GM19455 (cell line): ENCODE measurements around the gene NDUFAB1.
"Not testable (repeated sequence)": the region's sequence is repeated elsewhere in the genome, so short reads cannot be mapped to it uniquely, and the experiment has no call there.

Experiments used
- ATAC-seq: cut with Tn5 transposase; IDR thresholded peaks from one replicate; pipeline ENCODE4 v1.9.1; 2021; ENCODE audit not compliant: unreplicated experiment

NDUFAB1 gene

GRCh38 chr16:23595951-23596720 lies at the start of gene NDUFAB1:
Gene NDUFAB1, minus strand, starts transcription at chr16:23596316. Its CDS starts 26 bp downstream, at chr16:23596290.
- peak; percentile 96 for ATAC-seq

- ATAC-seq: no peak
Observed at GRCh38 chr16:23642246-23642774, 46.2 kb upstream of the NDUFAB1 start.

- ATAC-seq: peak; percentile 92
Observed at GRCh38 chr16:23640931-23641765, 45.0 kb upstream of the NDUFAB1 start, which contains the start of the genes DCTN5 and PALB2. Gene DCTN5, plus strand, starts transcription at chr16:23641466. Its CDS starts 77 bp downstream, at chr16:23641543. Gene PALB2, minus strand, starts transcription at chr16:23641310. Its CDS starts 153 bp downstream, at chr16:23641157.

- peak; percentile 8 for ATAC-seq
Observed at GRCh38 chr16:23640615-23640930, 44.5 kb upstream of the NDUFAB1 start.

GRCh38 chr16:23635958-23636357 lies 39.8 kb upstream of the NDUFAB1 start:
- no peak for ATAC-seq

- no peak for ATAC-seq
Observed at GRCh38 chr16:23634461-23635036, 38.4 kb upstream of the NDUFAB1 start.

GRCh38 chr16:23631874-23632273 lies 35.8 kb upstream of the NDUFAB1 start:
- not testable (repeated sequence) for ATAC-seq

GRCh38 chr16:23629516-23629915 lies 33.4 kb upstream of the NDUFAB1 start:
- ATAC-seq: no peak

- no peak for ATAC-seq
Observed at GRCh38 chr16:23624092-23624491, 28.0 kb upstream of the NDUFAB1 start.

GRCh38 chr16:23615805-23616204 lies 19.7 kb upstream of the NDUFAB1 start:
- ATAC-seq: no peak

- ATAC-seq: no peak
Observed at GRCh38 chr16:23611936-23612335, 15.8 kb upstream of the NDUFAB1 start.

GRCh38 chr16:23610905-23611304 lies 14.8 kb upstream of the NDUFAB1 start:
- not testable (repeated sequence) for ATAC-seq

- no peak for ATAC-seq
Observed at GRCh38 chr16:23609929-23610328, 13.8 kb upstream of the NDUFAB1 start.

- ATAC-seq: no peak
Observed at GRCh38 chr16:23608194-23608593, 12.1 kb upstream of the NDUFAB1 start.

- ATAC-seq: no peak
Observed at GRCh38 chr16:23607726-23608125, 11.6 kb upstream of the NDUFAB1 start.

GRCh38 chr16:23597003-23597756 lies 1.1 kb upstream of the NDUFAB1 start:
- no peak for ATAC-seq

GRCh38 chr16:23595246-23595950 lies 718 bp downstream of the NDUFAB1 start:
- no peak for ATAC-seq

GRCh38 chr16:23594186-23594585 lies 1.9 kb downstream of the NDUFAB1 start:
- no peak for ATAC-seq

- ATAC-seq: no peak
Observed at GRCh38 chr16:23590181-23590580, 5.9 kb downstream of the NDUFAB1 start.

GRCh38 chr16:23587726-23588125 lies 8.4 kb downstream of the NDUFAB1 start:
- ATAC-seq: no peak
